Measurements from ENCODE around the gene RAMP1. TPM values are rescaled to one million over a fixed set of nuclear protein-coding genes. Genes with fewer than 3 reads are reported as not detected.
"Not testable (repeated sequence)": the region's sequence is repeated elsewhere in the genome, so short reads cannot be mapped to it uniquely, and the experiment has no call there.

Gene RAMP1
- polyA plus RNA-seq, 4 donors, result 2.3 to 11.4 (median 6.7) TPM

- no peak for DNase-seq (ENCODE audit: low read depth in 4 of 4, low spot score in 2 of 4)
Observed at GRCh38 chr2:237863102-237863511, 3.7 kb downstream of the RAMP1 start.

- no peak for DNase-seq (ENCODE audit: low read depth in 4 of 4, low spot score in 2 of 4)
Observed at GRCh38 chr2:237863689-237864443, 4.4 kb downstream of the RAMP1 start.

GRCh38 chr2:237864444-237864931 is 5.1 kb downstream of the RAMP1 start:
- no peak for DNase-seq (ENCODE audit: low read depth in 4 of 4, low spot score in 2 of 4)

- DNase-seq (ENCODE audit: low read depth in 4 of 4, low spot score in 2 of 4), result no peak
Observed at GRCh38 chr2:237864940-237865622, 5.7 kb downstream of the RAMP1 start.

GRCh38 chr2:237865623-237866041 is 6.2 kb downstream of the RAMP1 start:
- no peak for DNase-seq (ENCODE audit: low read depth in 4 of 4, low spot score in 2 of 4)

- no peak for DNase-seq (ENCODE audit: low read depth in 4 of 4, low spot score in 2 of 4)
Observed at GRCh38 chr2:237866101-237866621, 6.7 kb downstream of the RAMP1 start.

- DNase-seq (ENCODE audit: low read depth in 4 of 4, low spot score in 2 of 4), result no peak
Observed at GRCh38 chr2:237867465-237867864, 8.0 kb downstream of the RAMP1 start.

- not testable (repeated sequence) for DNase-seq (ENCODE audit: low read depth in 4 of 4, low spot score in 2 of 4)
Observed at GRCh38 chr2:237868074-237868473, 8.7 kb downstream of the RAMP1 start.

- no peak for DNase-seq (ENCODE audit: low read depth in 4 of 4, low spot score in 2 of 4)
Observed at GRCh38 chr2:237868631-237869342, 9.4 kb downstream of the RAMP1 start.

- no peak for DNase-seq (ENCODE audit: low read depth in 4 of 4, low spot score in 2 of 4)
Observed at GRCh38 chr2:237869343-237870102, 10.1 kb downstream of the RAMP1 start.

- DNase-seq (ENCODE audit: low read depth in 4 of 4, low spot score in 2 of 4), result no peak
Observed at GRCh38 chr2:237870126-237870525, 10.7 kb downstream of the RAMP1 start.

GRCh38 chr2:237870754-237871651 is 11.6 kb downstream of the RAMP1 start:
- DNase-seq (ENCODE audit: low read depth in 4 of 4, low spot score in 2 of 4), result no peak

- no peak for DNase-seq (ENCODE audit: low read depth in 4 of 4, low spot score in 2 of 4)
Observed at GRCh38 chr2:237872178-237872887, 12.9 kb downstream of the RAMP1 start.

GRCh38 chr2:237873421-237873831 is 14.0 kb downstream of the RAMP1 start:
- no peak for DNase-seq (ENCODE audit: low read depth in 4 of 4, low spot score in 2 of 4)

GRCh38 chr2:237873897-237874551 is 14.6 kb downstream of the RAMP1 start:
- no peak for DNase-seq (ENCODE audit: low read depth in 4 of 4, low spot score in 2 of 4)

- no peak for DNase-seq (ENCODE audit: low read depth in 4 of 4, low spot score in 2 of 4)
Observed at GRCh38 chr2:237874585-237875161, 15.2 kb downstream of the RAMP1 start.

GRCh38 chr2:237875256-237876060 is 16.0 kb downstream of the RAMP1 start:
- no peak for DNase-seq (ENCODE audit: low read depth in 4 of 4, low spot score in 2 of 4)
